ENCODE measurements around the gene ANO8.

Gene ANO8

GRCh38 chr19:17331045-17331558 is 3.6 kb downstream of the ANO8 start:
- H3K4me3 ChIP-seq (ENCODE audit: low read depth, low read length) = no peak overlapping the region
- TF ChIP-seq, protein P1, sequence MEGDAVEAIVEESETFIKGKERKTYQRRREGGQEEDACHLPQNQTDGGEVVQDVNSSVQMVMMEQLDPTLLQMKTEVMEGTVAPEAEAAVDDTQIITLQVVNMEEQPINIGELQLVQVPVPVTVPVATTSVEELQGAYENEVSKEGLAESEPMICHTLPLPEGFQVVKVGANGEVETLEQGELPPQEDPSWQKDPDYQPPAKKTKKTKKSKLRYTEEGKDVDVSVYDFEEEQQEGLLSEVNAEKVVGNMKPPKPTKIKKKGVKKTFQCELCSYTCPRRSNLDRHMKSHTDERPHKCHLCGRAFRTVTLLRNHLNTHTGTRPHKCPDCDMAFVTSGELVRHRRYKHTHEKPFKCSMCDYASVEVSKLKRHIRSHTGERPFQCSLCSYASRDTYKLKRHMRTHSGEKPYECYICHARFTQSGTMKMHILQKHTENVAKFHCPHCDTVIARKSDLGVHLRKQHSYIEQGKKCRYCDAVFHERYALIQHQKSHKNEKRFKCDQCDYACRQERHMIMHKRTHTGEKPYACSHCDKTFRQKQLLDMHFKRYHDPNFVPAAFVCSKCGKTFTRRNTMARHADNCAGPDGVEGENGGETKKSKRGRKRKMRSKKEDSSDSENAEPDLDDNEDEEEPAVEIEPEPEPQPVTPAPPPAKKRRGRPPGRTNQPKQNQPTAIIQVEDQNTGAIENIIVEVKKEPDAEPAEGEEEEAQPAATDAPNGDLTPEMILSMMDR (IDR thresholded peaks at IDR 0.05; ENCODE audit: borderline replicate concordance, insufficient read depth, low read depth, low read length) = no peak

DNA sequence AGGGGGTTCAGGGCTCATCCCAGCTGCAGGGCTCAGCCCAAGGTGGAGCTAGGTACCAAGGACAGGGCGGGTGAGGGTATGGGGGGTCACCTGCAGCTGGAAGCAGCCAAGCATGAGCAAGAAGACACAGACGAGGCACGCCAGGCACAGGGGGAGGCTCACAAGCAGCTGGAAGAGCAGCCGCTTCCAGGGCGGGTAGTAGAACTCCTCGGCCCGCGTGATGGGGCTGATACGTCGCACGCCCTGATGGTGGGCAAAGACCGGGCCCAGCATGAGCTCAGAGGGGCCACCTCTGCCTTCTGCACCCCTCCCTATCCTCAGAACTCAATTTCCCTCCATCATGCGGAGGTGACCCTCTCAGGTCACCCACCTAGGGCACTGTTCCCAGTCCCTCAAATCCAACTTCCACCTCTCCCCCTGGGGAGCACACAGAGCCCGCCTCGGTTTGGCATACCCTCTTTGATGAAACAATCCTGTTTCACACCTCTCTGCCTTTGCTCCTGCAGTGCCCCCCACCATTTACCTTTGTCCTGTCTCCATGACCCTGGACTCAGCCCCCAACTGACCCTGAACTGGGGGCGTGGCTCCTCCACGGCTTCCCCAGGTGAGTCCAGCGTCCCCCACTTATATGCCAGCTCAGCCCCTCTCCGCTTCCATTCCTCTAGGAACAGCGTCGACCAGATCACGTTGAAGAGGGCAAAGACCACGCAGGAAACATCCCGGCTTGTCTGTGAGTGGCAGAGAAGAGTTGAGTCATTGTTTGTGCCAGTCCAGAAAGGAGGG is 4.2 kb downstream of the ANO8 start:
- TF ChIP-seq, protein P1 (IDR thresholded peaks at IDR 0.05; ENCODE audit: borderline replicate concordance, insufficient read depth, low read depth, low read length) = no peak

DNA sequence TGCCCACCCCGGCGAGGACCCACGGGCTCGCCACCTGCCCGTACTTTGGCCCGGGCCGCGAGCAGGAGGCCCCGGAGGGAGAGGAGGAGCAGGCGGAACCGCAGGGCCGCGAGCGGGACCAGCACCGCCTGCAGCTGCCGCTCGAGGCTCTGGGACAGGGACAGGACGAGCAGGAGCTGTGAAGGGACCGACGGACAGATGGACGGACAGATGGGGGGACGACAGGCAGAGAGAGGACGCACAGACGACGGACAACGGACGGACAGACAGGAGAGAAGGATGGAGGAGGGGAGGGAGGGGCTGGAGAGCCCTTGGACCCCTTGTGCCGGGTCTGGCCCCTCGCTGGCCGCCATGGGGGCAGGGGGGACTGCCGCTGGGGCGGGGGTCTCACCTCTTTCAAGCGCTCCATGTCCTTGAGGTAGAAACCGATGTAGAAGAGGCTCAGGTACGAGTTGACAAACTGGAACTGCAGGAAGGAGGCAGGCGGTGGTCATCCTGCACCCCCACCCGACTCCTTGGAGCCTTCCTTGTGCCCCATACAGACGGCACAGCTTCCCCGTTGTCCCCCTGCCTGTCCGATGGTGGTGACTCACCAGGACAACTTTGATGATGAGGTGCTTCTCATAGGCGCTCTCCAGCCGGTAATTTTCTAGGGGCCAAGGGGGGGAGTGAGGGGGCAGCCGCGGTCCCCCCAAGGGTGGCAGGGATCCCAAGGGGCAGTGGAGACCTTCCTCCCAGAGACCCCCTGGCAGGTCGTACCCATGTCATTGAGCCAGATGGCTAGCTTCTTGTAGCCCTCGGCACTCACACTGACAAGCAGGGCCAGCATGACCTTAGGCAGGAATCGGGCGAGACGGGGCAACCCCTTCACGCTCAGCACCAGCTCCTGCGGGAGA is 5.0 kb downstream of the ANO8 start:
- TF ChIP-seq, protein P1 (IDR thresholded peaks at IDR 0.05; ENCODE audit: borderline replicate concordance, insufficient read depth, low read depth, low read length) = no peak
- no peak overlapping the region for H3K4me3 ChIP-seq (ENCODE audit: low read depth, low read length)

More for the DNA sequence above, 4.2 kb downstream of the ANO8 start:
- H3K4me3 ChIP-seq (ENCODE audit: low read depth, low read length) = no peak overlapping the region

DNA sequence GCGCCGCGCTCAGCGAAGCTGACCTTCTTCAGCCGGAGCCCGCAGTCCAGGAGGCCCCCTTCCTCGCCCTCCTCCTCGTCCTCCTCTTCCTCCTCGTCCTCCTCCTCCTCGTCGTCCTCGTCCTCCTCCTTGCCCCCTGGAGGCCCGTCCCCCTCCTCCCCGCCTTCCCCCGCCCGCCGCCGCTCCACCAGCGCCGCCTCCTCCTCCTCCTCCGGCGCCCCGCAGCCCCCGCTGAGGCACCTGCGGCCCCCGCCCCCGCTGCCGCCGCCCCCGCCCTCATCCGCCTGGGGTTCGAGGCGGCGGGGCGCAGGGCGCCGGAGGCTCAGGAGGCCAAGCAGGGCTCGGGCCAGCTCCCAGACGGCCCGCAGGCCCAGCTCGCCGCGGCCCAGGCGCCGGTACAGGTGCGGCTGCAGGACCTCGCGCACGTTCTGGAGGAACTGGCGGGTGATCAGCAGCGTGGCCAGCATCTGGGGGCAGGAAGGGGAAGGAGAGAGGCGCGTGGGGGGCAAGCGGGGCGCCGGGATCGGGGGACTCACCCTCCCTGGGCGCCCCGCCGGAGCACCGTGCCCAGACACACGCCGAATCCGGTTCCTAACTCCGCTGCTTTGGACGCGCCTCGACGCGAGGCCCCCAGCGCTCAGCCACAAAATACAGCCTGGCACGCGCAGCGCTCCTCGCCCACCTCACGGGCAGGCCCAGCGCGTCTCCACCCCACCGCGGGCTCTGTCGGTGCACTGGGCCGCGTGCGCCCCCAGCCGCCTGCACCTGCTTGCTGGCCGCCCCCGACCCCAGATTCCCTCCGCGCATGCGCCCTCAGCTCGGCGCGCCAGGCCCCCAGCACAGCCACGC is 5.9 kb downstream of the ANO8 start:
- TF ChIP-seq, protein P1 (IDR thresholded peaks at IDR 0.05; ENCODE audit: borderline replicate concordance, insufficient read depth, low read depth, low read length) = no peak
- H3K4me3 ChIP-seq (ENCODE audit: low read depth, low read length) = peak overlapping the region; percentile 26

GRCh38 chr19:17327654-17328516 is 6.8 kb downstream of the ANO8 start:
- TF ChIP-seq, protein P1 (IDR thresholded peaks at IDR 0.05; ENCODE audit: borderline replicate concordance, insufficient read depth, low read depth, low read length) = no peak
- peak overlapping the region; percentile 26 for H3K4me3 ChIP-seq (ENCODE audit: low read depth, low read length)

All from GM12875 (cell line).